ENCODE results near the gene PUM1.
"Not testable (repeated sequence)": the region's sequence is repeated elsewhere in the genome, so short reads cannot be mapped to it uniquely, and the experiment has no call there.

The PUM1 gene

GRCh38 chr1:31064111-31064717 is 1.3 kb downstream of the PUM1 start:
- no peak for DNase-seq

DNA sequence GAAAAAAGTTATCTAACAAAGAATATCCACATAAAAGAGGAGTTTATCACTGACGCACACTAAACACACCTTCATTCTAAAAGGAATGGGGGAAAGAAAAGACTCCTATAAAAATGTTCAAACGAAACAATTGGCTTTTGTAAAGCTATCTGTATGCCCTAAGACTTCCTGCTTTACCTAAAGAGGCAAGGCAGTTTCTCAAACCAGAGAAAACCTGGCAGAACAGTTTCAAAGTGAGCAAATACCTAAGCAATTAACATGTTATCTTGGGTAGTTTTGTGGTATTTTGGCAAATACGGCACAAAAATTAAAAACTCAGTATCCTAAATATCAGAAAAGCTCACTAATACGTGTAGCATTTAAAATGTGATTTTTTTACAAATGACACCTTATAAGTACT is 1.9 kb downstream of the PUM1 start:
- no peak for DNase-seq

DNA sequence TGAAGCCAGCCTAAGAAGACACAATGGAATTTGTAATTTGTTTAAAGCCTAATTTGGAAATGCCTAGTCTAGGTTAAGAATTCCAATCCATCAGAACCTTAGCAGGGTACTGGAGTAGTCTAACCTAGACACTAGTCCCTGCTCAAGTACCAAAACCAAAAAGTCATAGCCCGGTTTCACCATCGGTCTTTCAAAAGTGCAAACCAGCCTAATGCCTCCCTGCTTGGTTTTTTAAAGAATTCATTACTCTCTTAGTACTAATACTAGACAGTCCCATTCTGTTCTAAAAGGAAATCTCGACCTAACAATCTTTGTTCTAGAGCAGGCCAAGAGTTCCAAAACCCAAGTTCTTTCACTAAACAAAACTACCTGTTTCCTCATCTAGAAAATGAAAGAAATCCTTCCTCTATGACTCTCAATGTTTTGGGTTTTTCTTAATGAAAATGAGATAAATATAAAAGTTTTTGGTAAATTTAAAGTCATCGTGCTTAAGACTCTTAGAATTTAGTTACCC is 2.6 kb downstream of the PUM1 start:
- DNase-seq = no peak

DNA sequence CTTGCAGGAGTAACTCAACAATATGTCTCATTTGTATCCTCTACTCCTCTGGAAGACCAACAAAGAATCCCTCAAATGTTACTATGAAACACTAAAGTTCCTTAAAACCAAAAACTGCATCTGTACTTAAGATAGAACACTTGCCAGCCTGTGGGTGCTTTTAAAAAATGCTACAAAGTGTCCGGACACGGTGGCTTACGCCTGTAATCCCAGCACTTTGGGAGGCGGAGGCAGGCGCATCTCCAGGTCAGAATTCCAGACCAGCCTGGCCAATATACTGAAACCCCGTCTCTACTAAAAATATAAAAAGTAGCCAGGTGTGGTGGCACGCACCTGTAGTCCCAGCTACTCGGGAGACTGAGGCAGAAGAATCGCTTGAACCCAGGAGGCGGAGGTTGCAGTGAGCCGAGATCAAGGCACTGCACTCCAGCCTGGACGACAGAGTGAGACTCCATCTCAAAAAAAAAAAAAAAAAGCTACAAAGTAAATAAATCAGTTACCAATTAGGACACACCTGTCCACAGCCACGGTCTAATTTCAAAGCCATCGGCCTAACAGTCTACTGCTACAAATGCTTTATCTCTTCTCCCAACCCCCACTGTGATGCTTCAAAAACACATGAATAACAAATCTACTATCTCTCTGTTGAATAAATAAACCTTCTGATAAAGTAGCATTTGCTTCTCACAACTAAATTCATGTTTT is 3.2 kb downstream of the PUM1 start:
- DNase-seq = not testable (repeated sequence)

DNA sequence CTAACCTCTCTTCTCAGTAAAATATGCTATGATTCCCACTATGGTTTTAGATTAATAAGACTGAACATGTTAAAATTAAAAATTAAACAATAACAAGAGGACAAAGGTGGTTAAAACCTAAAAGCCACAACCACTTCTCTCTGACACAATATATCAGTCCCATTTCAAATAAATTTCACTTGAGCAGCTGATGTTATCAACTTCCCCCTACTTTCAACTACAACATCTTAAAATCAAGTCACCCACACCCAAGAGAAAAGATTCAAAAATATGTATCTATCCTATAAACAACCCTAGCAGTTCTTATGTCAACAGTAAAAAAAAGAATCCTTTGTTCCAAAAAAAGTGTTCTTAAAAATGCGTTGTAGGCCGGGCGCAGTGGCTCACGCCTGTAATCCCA is 7.5 kb downstream of the PUM1 start:
- no peak for DNase-seq

- DNase-seq = no peak
These were observed 9.6 kb downstream of the PUM1 start for GRCh38 chr1:31055953-31056352.

DNA sequence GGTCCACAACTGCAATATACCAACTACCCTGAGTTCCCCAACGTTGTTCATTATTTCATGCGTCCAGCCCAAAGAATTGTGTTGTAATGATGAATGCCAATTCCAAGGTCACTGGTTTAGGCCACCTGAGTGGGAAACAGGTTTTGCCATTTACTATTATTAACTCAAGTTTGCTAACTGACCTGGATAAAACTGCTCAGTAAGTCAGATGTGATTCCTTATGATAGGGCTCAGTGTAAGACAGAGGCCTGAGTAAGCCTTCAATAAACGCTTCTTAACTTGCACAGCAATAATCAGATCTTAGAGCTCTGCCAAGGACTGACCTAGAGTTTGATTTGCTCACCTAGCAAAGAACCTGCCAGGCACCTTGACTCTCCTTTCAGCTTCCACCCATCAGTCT is 10.0 kb downstream of the PUM1 start:
- DNase-seq = no peak

- no peak for DNase-seq
These were observed 10.5 kb downstream of the PUM1 start for GRCh38 chr1:31054958-31055481.

GRCh38 chr1:31054349-31054748 is 11.2 kb downstream of the PUM1 start:
- DNase-seq = no peak

DNA sequence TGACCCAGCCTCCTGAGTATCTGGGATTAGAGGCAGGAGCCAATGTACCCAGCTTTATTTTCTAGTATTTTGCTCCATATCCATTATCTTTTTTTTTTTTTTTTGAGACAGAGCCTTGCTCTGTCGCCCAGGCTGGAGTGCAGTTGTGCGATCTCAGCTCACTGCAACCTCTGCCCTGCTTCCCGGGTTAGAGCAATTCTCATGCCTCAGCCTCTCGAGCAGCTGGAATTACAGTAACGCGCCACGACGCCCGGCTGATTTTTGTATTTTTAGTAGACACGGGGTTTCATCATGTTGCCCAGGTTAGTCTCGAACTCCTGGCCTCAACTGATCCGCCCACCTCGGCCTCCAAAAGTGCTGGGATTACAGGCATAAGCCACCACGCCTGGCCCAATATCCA is 12.9 kb downstream of the PUM1 start:
- DNase-seq = not testable (repeated sequence)

DNA sequence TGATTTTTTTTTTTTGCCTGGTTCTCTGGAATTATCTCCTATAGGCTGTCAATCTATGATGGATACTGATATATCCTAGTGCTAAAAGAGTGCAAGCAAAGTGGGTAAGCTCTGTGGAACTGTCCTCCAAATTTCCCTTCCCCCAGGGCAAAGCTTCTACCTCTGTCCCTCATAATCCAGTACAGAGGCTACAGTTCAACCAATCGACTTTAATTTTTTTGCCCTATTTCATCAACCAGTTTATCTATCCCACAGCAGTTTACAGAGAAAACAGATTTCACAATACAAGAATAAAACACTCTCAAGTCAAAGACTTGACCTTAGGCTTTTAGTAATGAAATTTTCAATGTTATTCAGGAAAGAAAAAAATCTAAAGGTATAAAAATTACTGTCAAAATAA is 13.9 kb downstream of the PUM1 start:
- DNase-seq = no peak

GRCh38 chr1:31047507-31047906 is 18.0 kb downstream of the PUM1 start:
- DNase-seq = not testable (repeated sequence)

DNA sequence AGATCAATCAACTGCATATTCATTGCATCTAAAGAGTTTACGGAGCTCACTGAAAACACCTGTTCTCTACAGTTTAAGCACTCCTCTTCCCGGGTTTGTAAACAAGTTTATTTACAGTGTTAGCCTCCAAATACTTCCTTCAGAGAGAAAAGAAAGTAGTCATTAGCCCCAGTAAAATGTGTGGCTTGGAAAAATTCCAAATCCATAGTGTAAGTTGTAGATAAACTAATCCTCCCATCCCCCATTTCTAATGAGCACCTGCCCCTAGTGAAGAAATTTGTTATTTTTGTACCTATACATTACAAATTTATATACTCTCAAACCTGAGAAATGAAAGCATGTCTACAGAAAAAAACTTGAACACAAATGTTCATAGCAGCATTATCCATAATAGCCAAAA is 21.9 kb downstream of the PUM1 start:
- no peak for DNase-seq

- no peak for DNase-seq
These were observed 22.9 kb downstream of the PUM1 start for GRCh38 chr1:31042656-31043055.

GRCh38 chr1:31041529-31041928 is 24.0 kb downstream of the PUM1 start:
- no peak for DNase-seq

DNA sequence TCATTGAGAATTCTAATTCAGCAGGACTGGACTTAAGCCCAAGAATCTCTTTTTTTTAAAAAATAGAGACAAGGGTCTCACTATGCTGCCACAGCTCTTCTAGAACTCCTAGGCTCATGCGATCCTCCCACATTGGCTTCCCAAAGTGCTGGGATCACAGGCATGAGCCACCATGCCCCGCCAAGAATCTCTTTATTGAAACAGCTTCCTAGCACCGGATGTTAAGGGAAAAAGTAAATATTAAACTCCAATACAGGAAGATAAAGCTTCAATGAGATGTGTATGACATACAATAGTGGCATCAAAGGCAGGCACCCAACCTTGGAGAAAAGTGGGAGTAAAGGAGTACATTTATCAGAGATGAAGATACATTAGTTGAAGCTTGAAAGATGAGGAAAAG is 25.5 kb downstream of the PUM1 start:
- DNase-seq = no peak

DNA sequence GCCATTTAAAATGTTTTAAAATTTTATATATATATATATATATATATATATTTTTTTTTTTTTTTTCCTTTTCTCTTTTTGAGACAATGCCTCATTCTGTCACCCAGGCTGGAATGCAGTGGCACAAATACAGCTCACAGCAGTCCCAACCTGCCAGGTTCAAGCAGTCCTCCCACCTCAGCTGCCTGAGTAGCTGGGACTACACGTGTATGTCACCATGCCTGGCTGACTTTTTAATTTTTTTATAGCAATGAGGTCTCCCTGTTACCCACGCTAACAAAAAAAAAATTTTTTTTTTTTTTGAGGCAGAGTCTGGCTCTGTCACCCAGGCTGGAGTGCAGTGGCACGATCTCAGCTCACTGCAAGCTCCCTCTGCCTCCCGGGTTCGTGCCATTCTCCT is 26.6 kb downstream of the PUM1 start:
- not testable (repeated sequence) for DNase-seq

DNA sequence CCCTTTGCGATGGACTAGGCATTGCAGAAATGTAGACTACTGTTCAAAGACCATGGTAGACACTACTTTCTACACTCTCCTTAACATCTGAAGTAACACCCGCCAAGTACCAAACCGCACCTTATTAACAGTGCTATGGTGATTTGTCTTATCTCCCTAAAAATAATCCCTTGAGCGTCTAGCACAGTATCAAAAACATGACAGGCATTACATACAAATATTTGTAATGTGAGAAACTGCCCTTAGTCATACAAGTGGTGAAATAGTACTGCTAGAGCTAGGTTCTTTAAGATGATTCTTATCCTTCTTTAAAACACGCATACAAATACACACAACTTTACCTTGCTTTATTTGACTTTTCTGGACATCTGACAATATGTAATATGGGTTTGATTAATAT is 27.2 kb downstream of the PUM1 start:
- DNase-seq = no peak

- no peak for DNase-seq
These were observed 28.6 kb downstream of the PUM1 start for GRCh38 chr1:31036749-31037500.

DNA sequence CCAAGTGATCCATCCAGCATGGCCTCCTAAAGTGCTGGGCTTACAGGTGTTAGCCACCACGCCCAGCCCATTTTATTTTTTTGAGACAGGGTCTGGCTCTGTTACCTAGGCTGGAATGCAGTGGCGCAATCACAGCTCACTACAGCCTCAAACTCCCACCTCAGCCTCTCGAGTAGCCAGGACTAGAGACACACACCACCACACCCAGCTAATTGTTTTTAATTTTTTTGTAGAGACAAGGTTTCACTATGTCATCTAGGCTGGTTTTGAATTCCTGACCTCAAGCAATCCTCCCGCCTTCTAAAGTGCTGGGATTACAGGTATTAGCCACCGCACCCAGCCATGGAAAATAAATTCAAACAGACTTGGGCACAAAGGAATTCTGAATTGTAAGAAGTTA is 31.9 kb downstream of the PUM1 start:
- no peak for DNase-seq

DNA sequence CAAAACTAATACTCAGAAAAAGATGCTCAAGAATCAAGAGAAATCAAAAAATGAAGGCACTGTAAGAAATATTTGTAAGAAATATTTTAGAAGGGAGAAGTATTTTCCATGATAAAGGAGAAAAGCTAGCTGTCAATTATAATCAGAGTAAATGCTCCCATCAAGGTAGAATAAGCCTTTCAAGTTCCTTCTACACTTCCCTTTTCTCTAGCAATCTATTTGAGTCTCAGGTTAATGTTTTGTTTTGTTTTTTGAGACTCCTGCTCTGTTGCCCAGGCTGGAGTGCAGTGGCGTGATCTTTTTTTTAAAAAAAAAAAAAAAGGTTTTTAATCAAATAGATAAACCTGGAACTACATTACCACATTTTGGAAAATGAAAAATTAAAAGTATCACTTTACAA is 33.3 kb downstream of the PUM1 start:
- no peak for DNase-seq

GRCh38 chr1:31031330-31032143 is 34.0 kb downstream of the PUM1 start:
- no peak for DNase-seq

DNA sequence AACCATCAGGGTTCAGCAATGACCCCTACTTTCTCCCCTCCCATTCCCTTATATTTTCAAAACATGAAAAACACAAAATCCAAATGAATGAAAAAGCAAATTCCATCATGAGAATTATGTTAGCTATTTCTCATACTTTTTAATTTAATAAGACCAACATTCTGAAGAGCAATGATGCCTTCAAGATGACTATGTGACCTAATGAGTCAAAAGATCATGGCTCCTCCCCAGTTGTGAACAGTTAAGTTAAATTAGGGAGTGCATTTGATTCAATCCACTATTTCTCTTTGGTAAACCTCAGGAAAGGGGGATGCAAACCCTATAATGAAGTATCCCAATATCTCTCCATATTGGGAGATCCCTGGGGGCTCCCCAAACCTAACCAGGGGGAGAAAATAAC is 36.5 kb downstream of the PUM1 start:
- DNase-seq = no peak

All from NCI-H1417 treated with DMSO at 0.1 percent for 48 hours (cell line).